ENCODE data around the gene PCBP3.

PCBP3 gene

DNA sequence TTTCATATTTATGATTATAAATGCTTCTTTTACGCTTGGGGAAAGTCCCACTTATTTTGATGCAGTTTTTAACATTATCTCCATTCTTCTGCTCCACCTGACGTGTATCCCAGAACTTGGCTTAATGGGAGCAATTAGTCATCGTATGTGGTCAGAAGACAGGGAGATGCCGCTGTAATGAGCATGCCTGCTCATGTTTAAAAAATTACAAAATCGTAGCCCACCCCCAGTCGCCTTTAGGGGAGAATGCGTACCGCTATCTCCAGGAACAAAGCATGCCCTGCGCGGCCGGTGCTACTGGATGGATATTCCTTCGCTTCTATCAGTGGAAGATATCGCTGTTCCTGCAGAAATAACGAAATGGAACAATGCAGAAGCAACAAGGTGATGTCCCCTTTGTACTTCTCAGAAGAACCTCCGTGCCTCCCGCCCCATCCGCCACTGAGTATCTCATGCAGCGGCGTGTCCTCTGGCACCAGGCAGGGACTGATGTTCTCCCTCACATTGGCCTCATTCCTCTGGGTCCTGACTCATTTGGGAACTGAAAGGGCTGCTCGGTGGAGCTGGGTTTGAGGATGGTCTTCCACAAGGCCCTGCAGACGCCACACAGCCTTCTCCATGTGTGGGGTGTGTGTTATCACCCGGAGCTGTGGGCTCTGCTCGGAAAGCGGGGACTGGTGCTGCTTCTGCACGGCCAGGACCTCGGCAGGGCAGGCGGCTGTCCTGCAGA lies 221.7 kb downstream of the PCBP3 start:
- H3K4me1 ChIP-seq (ENCODE audit: control insufficient read depth in 1 of 2, insufficient read depth in 2 of 2, low read length in 2 of 2), result no peaks in the 10 kb centered on the region
- no peak overlapping the region for H3K4me3 ChIP-seq (ENCODE audit: low read depth in 1 of 2, low read length in 2 of 2)
- H3K36me3 ChIP-seq (ENCODE audit: control insufficient read depth in 1 of 2, insufficient read depth in 2 of 2, low read length in 2 of 2), result no peaks in the 10 kb centered on the region
- no peak overlapping the region for H3K9ac ChIP-seq (ENCODE audit: low read depth in 1 of 2, low read length in 2 of 2)
- no peaks in the 10 kb centered on the region for H3K27me3 ChIP-seq (ENCODE audit: control insufficient read depth in 1 of 2, insufficient read depth in 2 of 2, low read length in 2 of 2)
- H3K27ac ChIP-seq (ENCODE audit: low read depth, low read length), result no peak overlapping the region
- no peaks in the 10 kb centered on the region for H3K9me3 ChIP-seq (ENCODE audit: control insufficient read depth in 1 of 2, low read length in 2 of 2)

DNA sequence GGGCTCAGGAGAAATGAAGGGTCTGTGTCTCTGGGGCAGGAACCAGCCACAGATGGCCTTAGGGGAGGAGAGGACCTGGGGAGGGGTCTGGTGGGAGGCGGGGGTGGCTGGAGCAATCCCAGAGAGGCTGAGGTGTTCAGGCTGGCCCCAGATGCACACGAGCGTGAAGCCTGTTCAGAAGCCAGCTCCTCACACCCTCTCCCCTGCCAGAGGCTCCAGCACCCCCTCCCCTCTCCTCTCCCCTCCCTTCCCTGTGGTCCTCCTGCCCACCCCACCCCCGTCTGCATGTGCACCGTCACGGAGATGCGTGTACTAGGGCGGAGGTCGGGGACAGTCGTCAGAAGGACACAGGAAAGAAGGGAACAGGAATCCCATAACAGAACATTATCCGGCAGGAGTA lies 223.0 kb downstream of the PCBP3 start:
- Histone ChIP-seq H3K27ac (ENCODE audit: low read depth, low read length) (no peak overlapping the region), H3K27me3 (ENCODE audit: control insufficient read depth in 1 of 2, insufficient read depth in 2 of 2, low read length in 2 of 2) (no peaks in the 10 kb centered on the region), H3K9me3 (ENCODE audit: control insufficient read depth in 1 of 2, low read length in 2 of 2) (no peaks in the 10 kb centered on the region), H3K36me3 (ENCODE audit: control insufficient read depth in 1 of 2, insufficient read depth in 2 of 2, low read length in 2 of 2) (no peaks in the 10 kb centered on the region), H3K4me1 (ENCODE audit: control insufficient read depth in 1 of 2, insufficient read depth in 2 of 2, low read length in 2 of 2) (no peaks in the 10 kb centered on the region), H3K4me3 (ENCODE audit: low read depth in 1 of 2, low read length in 2 of 2) (no peak overlapping the region), H3K9ac (ENCODE audit: low read depth in 1 of 2, low read length in 2 of 2) (no peak overlapping the region)

DNA sequence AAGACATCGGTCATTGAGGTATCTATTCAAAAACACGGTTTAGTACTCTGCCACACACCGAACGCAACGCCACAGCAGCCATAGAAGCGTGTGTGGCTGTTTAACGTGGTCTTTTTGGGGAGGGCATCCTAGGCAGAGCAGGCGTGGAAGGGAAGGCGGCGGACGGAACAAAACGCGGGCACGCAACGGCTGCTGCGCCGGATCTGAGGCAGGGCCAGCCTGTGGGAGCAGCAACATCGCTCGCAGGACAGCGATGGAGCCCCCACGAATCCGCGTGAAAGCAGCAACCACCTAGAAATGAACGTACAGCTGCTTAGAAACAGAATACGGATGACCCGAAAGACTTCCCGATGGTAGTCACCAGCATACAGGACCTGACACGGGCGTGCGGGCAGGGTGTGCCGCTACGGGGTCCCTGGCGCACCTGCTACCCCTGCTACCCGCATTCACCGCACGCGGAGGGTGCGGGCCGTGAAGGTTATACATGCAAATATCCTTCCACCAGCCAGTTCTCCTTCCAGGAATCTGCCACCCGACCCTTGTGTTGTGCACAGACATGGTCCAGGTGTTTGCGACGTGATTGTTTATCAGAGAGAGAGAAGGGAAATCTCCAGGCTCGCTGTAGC lies 223.6 kb downstream of the PCBP3 start:
- no peaks in the 10 kb centered on the region for H3K36me3 ChIP-seq (ENCODE audit: control insufficient read depth in 1 of 2, insufficient read depth in 2 of 2, low read length in 2 of 2)

DNA sequence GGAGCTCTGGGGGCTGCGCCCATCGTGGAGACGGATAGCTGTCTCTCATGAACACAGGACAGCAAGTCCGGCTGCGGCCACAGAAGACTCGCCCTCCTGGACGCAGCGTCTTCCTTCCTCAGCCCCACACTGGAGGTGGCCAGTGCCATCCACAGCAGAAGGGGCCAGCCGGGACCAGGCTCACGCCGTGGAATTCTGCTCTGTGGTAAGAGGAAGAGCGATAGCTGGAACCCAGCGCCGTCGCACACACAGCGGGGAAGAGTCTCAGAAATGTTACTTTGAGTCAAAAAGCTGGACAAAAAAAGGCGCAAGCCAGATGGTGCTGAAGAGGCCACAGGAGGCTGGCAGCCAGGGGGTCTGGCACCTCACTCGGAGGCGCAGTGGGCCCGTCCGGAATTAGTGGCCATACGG lies 224.2 kb downstream of the PCBP3 start:
- no peak overlapping the region for H3K4me3 ChIP-seq (ENCODE audit: low read depth in 1 of 2, low read length in 2 of 2)
- H3K9ac ChIP-seq (ENCODE audit: low read depth in 1 of 2, low read length in 2 of 2), result no peak overlapping the region
- H3K9me3 ChIP-seq (ENCODE audit: control insufficient read depth in 1 of 2, low read length in 2 of 2), result no peaks in the 10 kb centered on the region
- no peak overlapping the region for H3K27ac ChIP-seq (ENCODE audit: low read depth, low read length)
- no peaks in the 10 kb centered on the region for H3K27me3 ChIP-seq (ENCODE audit: control insufficient read depth in 1 of 2, insufficient read depth in 2 of 2, low read length in 2 of 2)
- no peaks in the 10 kb centered on the region for H3K4me1 ChIP-seq (ENCODE audit: control insufficient read depth in 1 of 2, insufficient read depth in 2 of 2, low read length in 2 of 2)
- H3K36me3 ChIP-seq (ENCODE audit: control insufficient read depth in 1 of 2, insufficient read depth in 2 of 2, low read length in 2 of 2), result no peaks in the 10 kb centered on the region

More for the DNA sequence above, 223.6 kb downstream of the PCBP3 start:
- Histone ChIP-seq H3K4me1 (ENCODE audit: control insufficient read depth in 1 of 2, insufficient read depth in 2 of 2, low read length in 2 of 2) (no peaks in the 10 kb centered on the region), H3K9me3 (ENCODE audit: control insufficient read depth in 1 of 2, low read length in 2 of 2) (no peaks in the 10 kb centered on the region), H3K27ac (ENCODE audit: low read depth, low read length) (no peak overlapping the region), H3K9ac (ENCODE audit: low read depth in 1 of 2, low read length in 2 of 2) (no peak overlapping the region), H3K27me3 (ENCODE audit: control insufficient read depth in 1 of 2, insufficient read depth in 2 of 2, low read length in 2 of 2) (no peaks in the 10 kb centered on the region), H3K4me3 (ENCODE audit: low read depth in 1 of 2, low read length in 2 of 2) (no peak overlapping the region)

DNA sequence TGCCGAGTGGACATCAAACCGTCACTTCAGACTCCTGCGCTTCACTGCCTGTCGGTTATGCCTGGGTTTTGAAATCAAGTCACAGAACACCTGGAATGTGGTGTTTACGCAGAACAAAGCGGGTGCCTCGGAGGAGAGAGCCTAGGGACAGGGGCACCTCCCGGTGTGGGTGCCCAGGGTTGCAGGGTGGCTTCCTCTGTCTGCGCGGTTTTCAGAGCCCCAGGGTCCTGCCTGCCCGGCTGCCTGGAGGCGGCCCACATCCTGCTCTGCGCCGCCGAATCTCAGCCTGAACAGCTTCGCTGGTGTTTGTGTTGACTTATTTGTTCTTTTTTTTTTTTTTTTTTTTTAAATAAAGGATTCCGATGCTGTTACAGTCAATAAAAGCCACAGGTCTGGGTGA lies 224.6 kb downstream of the PCBP3 start:
- no peaks in the 10 kb centered on the region for H3K27me3 ChIP-seq (ENCODE audit: control insufficient read depth in 1 of 2, insufficient read depth in 2 of 2, low read length in 2 of 2)
- no peak overlapping the region for H3K9ac ChIP-seq (ENCODE audit: low read depth in 1 of 2, low read length in 2 of 2)
- H3K27ac ChIP-seq (ENCODE audit: low read depth, low read length), result no peak overlapping the region
- H3K4me3 ChIP-seq (ENCODE audit: low read depth in 1 of 2, low read length in 2 of 2), result no peak overlapping the region
- H3K36me3 ChIP-seq (ENCODE audit: control insufficient read depth in 1 of 2, insufficient read depth in 2 of 2, low read length in 2 of 2), result no peaks in the 10 kb centered on the region
- H3K9me3 ChIP-seq (ENCODE audit: control insufficient read depth in 1 of 2, low read length in 2 of 2), result no peaks in the 10 kb centered on the region
- no peaks in the 10 kb centered on the region for H3K4me1 ChIP-seq (ENCODE audit: control insufficient read depth in 1 of 2, insufficient read depth in 2 of 2, low read length in 2 of 2)

DNA sequence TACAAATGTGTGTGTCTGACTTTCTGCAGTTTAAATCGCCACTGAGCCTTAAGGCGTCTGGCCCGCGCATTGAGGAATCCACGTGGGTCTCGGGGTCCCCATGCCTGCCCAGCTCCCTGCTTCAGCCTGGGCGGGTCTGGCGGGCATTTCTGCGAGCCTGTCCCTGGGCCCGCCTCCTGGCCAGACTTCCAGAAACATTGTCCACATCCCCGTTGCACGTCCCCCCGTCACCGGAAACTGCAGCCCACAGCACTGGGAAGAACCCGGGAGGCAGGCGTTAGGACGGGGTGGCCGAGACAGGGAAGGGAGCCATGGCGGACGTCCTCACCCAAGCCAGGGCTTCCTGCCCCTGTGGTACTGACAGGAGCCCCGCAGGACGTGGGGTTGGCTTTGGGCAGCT lies 225.0 kb downstream of the PCBP3 start:
- Histone ChIP-seq H3K4me3 (ENCODE audit: low read depth in 1 of 2, low read length in 2 of 2) (no peak overlapping the region), H3K9ac (ENCODE audit: low read depth in 1 of 2, low read length in 2 of 2) (no peak overlapping the region), H3K36me3 (ENCODE audit: control insufficient read depth in 1 of 2, insufficient read depth in 2 of 2, low read length in 2 of 2) (no peaks in the 10 kb centered on the region), H3K27ac (ENCODE audit: low read depth, low read length) (no peak overlapping the region), H3K4me1 (ENCODE audit: control insufficient read depth in 1 of 2, insufficient read depth in 2 of 2, low read length in 2 of 2) (no peaks in the 10 kb centered on the region), H3K9me3 (ENCODE audit: control insufficient read depth in 1 of 2, low read length in 2 of 2) (no peaks in the 10 kb centered on the region), H3K27me3 (ENCODE audit: control insufficient read depth in 1 of 2, insufficient read depth in 2 of 2, low read length in 2 of 2) (no peaks in the 10 kb centered on the region)

DNA sequence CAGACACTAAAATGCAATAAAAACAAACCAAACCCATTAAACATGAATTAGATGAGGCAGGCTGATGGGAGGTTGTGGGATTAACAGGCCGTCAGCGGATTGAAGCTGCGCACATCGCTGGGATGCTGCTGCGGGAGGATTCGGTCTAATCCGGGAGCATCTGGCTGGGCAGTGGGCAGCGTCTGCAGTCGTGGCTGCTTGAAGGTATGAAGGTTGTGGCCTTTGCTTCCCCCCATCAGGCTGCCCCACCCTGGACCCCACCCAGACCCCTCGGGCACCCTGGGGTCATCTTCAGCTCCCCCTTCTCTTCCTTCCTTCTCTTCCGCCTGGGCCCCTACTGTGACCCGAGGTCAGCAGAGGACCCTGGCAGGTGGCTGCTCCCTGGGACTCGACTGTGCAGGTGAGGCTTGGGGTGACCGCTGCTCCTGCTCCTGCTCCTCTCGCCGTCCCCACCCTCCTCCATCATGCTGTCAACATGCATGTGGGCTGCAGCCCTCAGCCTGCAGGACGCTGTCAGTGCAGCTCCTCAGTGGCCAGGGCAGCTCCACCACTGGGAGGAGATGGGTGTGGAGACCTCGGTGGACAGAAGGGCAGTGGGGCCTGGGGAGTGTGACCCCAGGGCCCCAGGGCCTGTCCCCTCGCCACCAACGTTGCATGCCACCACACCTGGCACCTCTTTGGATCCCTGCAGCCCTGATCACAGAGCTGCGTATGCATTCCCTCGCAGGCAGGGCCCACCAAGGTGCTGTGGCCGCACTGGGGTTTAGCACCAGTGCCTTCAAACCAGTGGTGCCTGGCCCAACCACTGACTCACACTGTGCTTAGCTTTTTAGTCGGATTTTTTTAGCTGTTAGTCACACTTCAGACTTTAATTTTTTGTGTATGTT lies 225.8 kb downstream of the PCBP3 start:
- no peaks in the 10 kb centered on the region for H3K4me1 ChIP-seq (ENCODE audit: control insufficient read depth in 1 of 2, insufficient read depth in 2 of 2, low read length in 2 of 2)
- no peak overlapping the region for H3K9ac ChIP-seq (ENCODE audit: low read depth in 1 of 2, low read length in 2 of 2)
- no peak overlapping the region for H3K4me3 ChIP-seq (ENCODE audit: low read depth in 1 of 2, low read length in 2 of 2)
- H3K27ac ChIP-seq (ENCODE audit: low read depth, low read length), result no peak overlapping the region
- no peaks in the 10 kb centered on the region for H3K27me3 ChIP-seq (ENCODE audit: control insufficient read depth in 1 of 2, insufficient read depth in 2 of 2, low read length in 2 of 2)
- no peaks in the 10 kb centered on the region for H3K9me3 ChIP-seq (ENCODE audit: control insufficient read depth in 1 of 2, low read length in 2 of 2)
- H3K36me3 ChIP-seq (ENCODE audit: control insufficient read depth in 1 of 2, insufficient read depth in 2 of 2, low read length in 2 of 2), result no peaks in the 10 kb centered on the region

DNA sequence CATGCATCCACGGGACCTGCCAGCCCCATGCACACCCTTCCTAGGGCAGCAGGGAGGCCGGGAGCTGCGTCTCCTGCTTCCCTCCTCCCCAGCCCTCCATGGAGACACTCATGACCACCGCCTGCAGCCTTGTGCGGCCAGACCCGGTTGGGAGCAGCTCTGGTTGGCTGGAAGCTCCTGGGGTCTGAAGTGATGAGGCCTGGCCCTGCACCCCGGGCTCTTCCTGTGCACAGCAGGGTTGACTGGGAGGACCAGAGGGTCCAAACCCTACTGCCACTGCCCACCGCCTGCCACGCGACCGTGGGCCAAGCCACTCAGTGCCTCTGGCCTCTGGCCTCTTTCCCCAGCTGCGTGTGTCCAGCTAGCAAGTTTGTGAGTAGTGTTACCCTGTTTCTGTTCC lies 226.9 kb downstream of the PCBP3 start:
- Histone ChIP-seq H3K4me1 (ENCODE audit: control insufficient read depth in 1 of 2, insufficient read depth in 2 of 2, low read length in 2 of 2) (no peaks in the 10 kb centered on the region), H3K4me3 (ENCODE audit: low read depth in 1 of 2, low read length in 2 of 2) (no peak overlapping the region), H3K9ac (ENCODE audit: low read depth in 1 of 2, low read length in 2 of 2) (no peak overlapping the region), H3K27ac (ENCODE audit: low read depth, low read length) (no peak overlapping the region), H3K36me3 (ENCODE audit: control insufficient read depth in 1 of 2, insufficient read depth in 2 of 2, low read length in 2 of 2) (no peaks in the 10 kb centered on the region), H3K27me3 (ENCODE audit: control insufficient read depth in 1 of 2, insufficient read depth in 2 of 2, low read length in 2 of 2) (no peaks in the 10 kb centered on the region), H3K9me3 (ENCODE audit: control insufficient read depth in 1 of 2, low read length in 2 of 2) (no peaks in the 10 kb centered on the region)

DNA sequence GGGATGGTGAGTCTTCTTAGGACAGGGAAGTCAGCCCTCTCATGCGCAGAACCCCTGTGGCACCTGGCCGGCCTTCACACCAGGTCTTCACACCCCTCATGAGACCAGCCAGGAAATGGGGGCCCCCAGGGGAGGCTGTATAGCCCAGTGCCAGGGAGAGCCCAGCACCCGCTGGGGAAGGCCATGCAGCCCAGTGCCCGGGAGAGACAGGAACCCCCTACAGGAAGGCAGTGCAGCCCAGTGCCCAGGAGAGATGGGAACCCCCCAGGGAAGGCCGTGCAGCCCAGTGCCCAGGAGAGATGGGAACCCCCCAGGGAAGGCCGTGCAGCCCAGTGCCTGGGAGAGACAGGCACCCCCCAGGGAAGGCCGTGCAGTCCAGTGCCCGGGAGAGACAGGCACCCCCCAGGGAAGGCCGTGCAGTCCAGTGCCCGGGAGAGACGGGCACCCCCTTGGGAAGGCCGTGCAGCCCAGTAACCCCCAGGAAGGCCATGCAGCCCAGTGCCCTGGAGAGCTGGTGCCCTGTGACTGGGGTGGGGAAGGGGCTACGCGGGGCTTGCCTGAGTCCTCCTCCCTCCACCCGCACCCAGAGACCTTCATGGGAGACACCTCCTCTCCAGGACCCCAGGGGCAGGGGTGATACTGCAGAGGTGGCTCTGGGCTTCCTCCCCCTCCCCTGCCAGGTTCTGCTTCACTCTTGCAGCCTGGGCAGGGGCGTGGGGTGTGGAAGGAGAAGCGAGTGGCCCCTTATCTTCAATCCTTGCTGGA lies 227.5 kb downstream of the PCBP3 start:
- no peaks in the 10 kb centered on the region for H3K9me3 ChIP-seq (ENCODE audit: control insufficient read depth in 1 of 2, low read length in 2 of 2)
- H3K36me3 ChIP-seq (ENCODE audit: control insufficient read depth in 1 of 2, insufficient read depth in 2 of 2, low read length in 2 of 2), result no peaks in the 10 kb centered on the region
- H3K27ac ChIP-seq (ENCODE audit: low read depth, low read length), result no peak overlapping the region

More for the DNA sequence above, 227.5 kb downstream of the PCBP3 start:
- Histone ChIP-seq H3K4me3 (ENCODE audit: low read depth in 1 of 2, low read length in 2 of 2) (no peak overlapping the region), H3K9ac (ENCODE audit: low read depth in 1 of 2, low read length in 2 of 2) (no peak overlapping the region), H3K27me3 (ENCODE audit: control insufficient read depth in 1 of 2, insufficient read depth in 2 of 2, low read length in 2 of 2) (no peaks in the 10 kb centered on the region), H3K4me1 (ENCODE audit: control insufficient read depth in 1 of 2, insufficient read depth in 2 of 2, low read length in 2 of 2) (no peaks in the 10 kb centered on the region)

Measured in duodenal mucosa (tissue), 2 donors.